Esophagus squamous epithelium (tissue), 4 donors: ENCODE measurements around the gene TAF12.

ENCODE experiments used
- POLR2A ChIP-seq, 4 donors: fragments of 450-650 bp; IDR thresholded peaks; one replicate each; pipeline ENCODE4 v1.6.1; 2017; ENCODE audit warnings: antibody characterized with exemption in 4 of 4, mild to moderate bottlenecking in 4 of 4, moderate library complexity in 3 of 4
- TF ChIP-seq, protein P1 (sequence below), 6 experiments: fragments of 450-650 bp in 4 of 6; fragments of 200-600 bp in 2 of 6; sonication (generic) in 2 of 6; IDR thresholded peaks; one replicate each; pipeline ENCODE4 v1.5.1; 2016 to 2019; ENCODE audit warnings: antibody characterized with exemption in 6 of 6, mild to moderate bottlenecking in 4 of 6, moderate library complexity in 4 of 6

DNA sequence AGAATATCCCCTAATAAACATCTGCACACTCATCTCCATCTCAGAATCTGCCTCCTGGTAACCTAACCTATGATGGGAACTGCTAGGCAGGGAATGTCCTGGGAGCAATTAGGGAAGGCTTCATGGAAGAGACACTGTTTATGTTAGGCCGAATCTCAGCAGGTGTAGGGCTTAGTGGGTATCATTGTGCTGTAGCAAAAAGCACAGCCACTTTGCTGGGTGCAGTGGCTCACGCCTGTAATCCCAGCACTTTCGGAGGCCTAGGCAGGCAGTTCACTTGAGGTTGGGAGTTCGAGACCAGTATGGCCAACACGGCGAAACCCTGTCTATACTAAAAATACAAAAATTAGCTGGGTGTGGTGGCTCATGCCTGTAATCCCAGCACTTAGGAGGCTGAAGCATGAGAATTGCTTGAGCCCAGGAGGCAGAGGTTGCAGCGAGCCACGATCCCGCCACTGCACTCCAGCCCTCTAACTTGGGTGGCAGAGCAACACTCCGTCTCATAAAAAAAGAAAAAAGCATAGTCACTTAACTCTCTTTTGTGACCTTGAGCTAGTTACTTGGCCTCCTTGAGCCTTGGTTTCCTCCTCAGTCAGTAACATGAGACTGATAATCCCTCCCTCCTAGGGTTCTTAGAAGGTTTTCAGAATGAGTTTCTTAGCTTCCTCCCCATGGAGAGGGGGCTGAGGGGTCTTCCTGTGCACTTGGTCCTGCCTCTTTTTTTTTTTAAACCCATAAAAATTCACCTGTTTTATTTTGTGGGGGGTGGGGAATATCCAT lies 47.3 kb downstream of the TAF12 start:
- TF ChIP-seq, protein P1, sequence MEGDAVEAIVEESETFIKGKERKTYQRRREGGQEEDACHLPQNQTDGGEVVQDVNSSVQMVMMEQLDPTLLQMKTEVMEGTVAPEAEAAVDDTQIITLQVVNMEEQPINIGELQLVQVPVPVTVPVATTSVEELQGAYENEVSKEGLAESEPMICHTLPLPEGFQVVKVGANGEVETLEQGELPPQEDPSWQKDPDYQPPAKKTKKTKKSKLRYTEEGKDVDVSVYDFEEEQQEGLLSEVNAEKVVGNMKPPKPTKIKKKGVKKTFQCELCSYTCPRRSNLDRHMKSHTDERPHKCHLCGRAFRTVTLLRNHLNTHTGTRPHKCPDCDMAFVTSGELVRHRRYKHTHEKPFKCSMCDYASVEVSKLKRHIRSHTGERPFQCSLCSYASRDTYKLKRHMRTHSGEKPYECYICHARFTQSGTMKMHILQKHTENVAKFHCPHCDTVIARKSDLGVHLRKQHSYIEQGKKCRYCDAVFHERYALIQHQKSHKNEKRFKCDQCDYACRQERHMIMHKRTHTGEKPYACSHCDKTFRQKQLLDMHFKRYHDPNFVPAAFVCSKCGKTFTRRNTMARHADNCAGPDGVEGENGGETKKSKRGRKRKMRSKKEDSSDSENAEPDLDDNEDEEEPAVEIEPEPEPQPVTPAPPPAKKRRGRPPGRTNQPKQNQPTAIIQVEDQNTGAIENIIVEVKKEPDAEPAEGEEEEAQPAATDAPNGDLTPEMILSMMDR (IDR thresholded peaks at IDR 0.05) = no peak
- TF ChIP-seq POLR2A (IDR thresholded peaks at IDR 0.05) = no peak
